Heart left ventricle (tissue), 16 donors: ENCODE measurements around the gene CLSTN2. TPM values are rescaled to one million over a fixed set of nuclear protein-coding genes. Genes with fewer than 3 reads are reported as not detected.

Experiments
- ATAC-seq, 4 donors: fragments of 200-7000 bp; cut with Tn5 transposase; one replicate each; pipeline ENCODE4 v1.9.1; 2020 to 2022; ENCODE audit warnings: moderate library complexity in 4 of 4, mild to moderate bottlenecking in 3 of 4, moderate number of reproducible peaks in 1 of 4
- DNase-seq, 5 donors: peaks; one replicate each; pipeline ENCODE4 v3.0.0-alpha.2; 2020
- H3K27ac ChIP-seq, 12 donors: fragments of 200-600 bp; sonication (generic) in 4 of 12; one replicate each; pipeline versions ENCODE4 v1.5.0 to v1.8.0; 2016 to 2022; ENCODE audit warnings: mild to moderate bottlenecking in 2 of 12
- H3K27me3 ChIP-seq, 9 donors: fragments of 200-600 bp; sonication (generic) in 2 of 9; one replicate each; pipeline versions ENCODE4 v1.5.1 to v1.8.0; 2016 to 2022; ENCODE audit warnings: mild to moderate bottlenecking in 3 of 9
- H3K36me3 ChIP-seq, 9 donors: fragments of 200-600 bp; sonication (generic) in 2 of 9; one replicate each; pipeline versions ENCODE4 v1.5.0 to v1.8.0; 2018 to 2022; ENCODE audit warnings: mild to moderate bottlenecking in 2 of 9
- H3K4me1 ChIP-seq, 12 donors: fragments of 200-600 bp; sonication (generic) in 4 of 12; one replicate each; pipeline versions ENCODE4 v1.5.0 to v1.8.0; 2016 to 2022; ENCODE audit warnings: mild to moderate bottlenecking in 3 of 12
- H3K4me3 ChIP-seq, 12 donors: fragments of 200-600 bp; sonication (generic) in 4 of 12; one replicate each; pipeline versions ENCODE4 v1.5.0 to v1.8.0; 2017 to 2022; ENCODE audit warnings: mild to moderate bottlenecking in 9 of 12, moderate library complexity in 4 of 12
- H3K9me3 ChIP-seq, 12 donors: fragments of 200-600 bp; sonication (generic) in 4 of 12; one replicate each; pipeline versions ENCODE4 v1.5.0 to v1.8.0; 2016 to 2022; ENCODE audit warnings: mild to moderate bottlenecking in 1 of 12
- CTCF ChIP-seq, 12 donors: fragments of 200-600 bp; sonication (generic) in 4 of 12; IDR thresholded peaks; one replicate each; pipeline versions ENCODE4 v1.5.0 to v1.8.0; 2018 to 2022; ENCODE audit warnings: antibody characterized with exemption in 12 of 12, mild to moderate bottlenecking in 5 of 12
- POLR2A ChIP-seq, 2 donors: fragments of 450-650 bp; IDR thresholded peaks; one replicate each; pipeline ENCODE4 v1.6.1; 2017; ENCODE audit warnings: antibody characterized with exemption in 2 of 2, mild to moderate bottlenecking in 2 of 2, moderate library complexity in 2 of 2
- WGBS, 4 donors: extraction: QIAGEN DNeasy Blood & Tissue Kit in 2 of 4; methylation state at CpG; one replicate each; pipeline versions ENCODE4 v1.1.5 to v1.1.7; 2013 to 2018; 5-methylcytosine and 5-hydroxymethylcytosine counted together
- intact Hi-C, 10 donors: fragments of 100-400 bp; cut with DNase I; formaldehyde crosslinking; loops; one replicate each; pipeline versions ENCODE4 v1.11.1 to v1.14.2; 2022
- polyA plus RNA-seq, 2 donors: library from polyadenylated mRNA; stranded (reverse); fragments of 200-250 nt; gene quantifications; one replicate each; pipeline ENCODE4 v1.2.3, GENCODE V29; 2013
- total RNA-seq, 9 donors: library from RNA; depleted of rRNA in 2 of 9; stranded (reverse); fragments of >200 nt in 2 of 9; fragmentation: NEBNext Ultra II Directional in 3 of 9; extraction: Animal tissue kit (Norgen Biotek cat#: 25700) in 3 of 9; gene quantifications; one replicate each; pipeline versions ENCODE4 v1.1.0 to v1.2.4, GENCODE V29; 2016 to 2023
- donor health status: ischemic (EF 13 %, LVEDD 7.1; RV severe dilation, severe dysfunction).
- donor health status: healthy with polysubstance abuse.
- donor health status: DM: no; HTN: yes; CAD: no.
- donor health status: DM: no; HTN: no; CAD: no.
- donor health status: ischemic (EF 25% LVEDD 6.9; RV normal size, moderate dysfunction).
- donor health status: ischemic (EF 25% LVEDD 5.7; RV mildly dilated, moderate dysfunction).
- donor health status: healthy.
- donor health status: DM: yes; HTN: yes; CAD: no.
- donor health status: ischemic (EF 35%, LVEDD 5.7; RV mildly dilated, moderate dysfunction).
- donor health status: nonischemic (EF 11% LVEDD 7.7; RV severe dilation, severe dysfunction).
- donor health status: DM: yes; HTN: yes; CAD: no.
- donor health status: PGD.
- donor health status: ischemic (EF 29% LVEDD 5.4; RV normal size, mild dysfunction).
- donor health status: nonischemic (EF 23%, LVEDD 6.1; RV moderate dilation, normal function).

The CLSTN2 gene
- total and polyA plus RNA-seq, 11 donors: 0.69 to 7.6 (median 3.9) TPM

- intact Hi-C loops: no loop called here
- Histone ChIP-seq H3K27ac (no peak overlapping the region), H3K9me3 (peaks cover 0 to 8% (median 0%) of the 10 kb centered on the region in 12 donors), H3K4me1 (no peaks in the 10 kb centered on the region), H3K4me3 (no peak overlapping the region), H3K36me3 (no peaks in the 10 kb centered on the region), H3K27me3 (no peaks in the 10 kb centered on the region)
- DNase-seq (no peak), ATAC-seq (no peak)
- TF ChIP-seq CTCF (IDR thresholded peaks at IDR 0.05): no peak
- no peak for TF ChIP-seq POLR2A (IDR thresholded peaks at IDR 0.05)
- WGBS, 4 donors: 73 to 91% (median 85%) methylated on average over 1 of the region's 1 CpG
Measured at GRCh38 chr3:140373234-140373633, 438.2 kb downstream of the CLSTN2 start.

- ATAC-seq (no peak), DNase-seq (no peak)
- H3K9me3 ChIP-seq: peaks cover 0 to 8% (median 0%) of the 10 kb centered on the region in 12 donors
- no peaks in the 10 kb centered on the region for H3K36me3 ChIP-seq
- H3K4me1 ChIP-seq: no peaks in the 10 kb centered on the region
- no peaks in the 10 kb centered on the region for H3K27me3 ChIP-seq
- intact Hi-C loops: no loop called here
- no peak for TF ChIP-seq CTCF (IDR thresholded peaks at IDR 0.05)
- TF ChIP-seq POLR2A (IDR thresholded peaks at IDR 0.05): no peak
- 45 to 67% (median 59%) methylated on average over 1 of the region's 1 CpG for WGBS, 4 donors
- H3K4me3 ChIP-seq: no peak overlapping the region
- H3K27ac ChIP-seq: no peak overlapping the region
Measured at GRCh38 chr3:140375002-140375401, 440.0 kb downstream of the CLSTN2 start.

GRCh38 chr3:140376136-140376889 is 441.3 kb downstream of the CLSTN2 start:
- Histone ChIP-seq H3K27me3 (no peaks in the 10 kb centered on the region), H3K27ac (no peak overlapping the region), H3K9me3 (peaks cover 0 to 8% (median 0%) of the 10 kb centered on the region in 12 donors), H3K36me3 (no peaks in the 10 kb centered on the region), H3K4me3 (no peak overlapping the region), H3K4me1 (no peaks in the 10 kb centered on the region)
- TF ChIP-seq CTCF (IDR thresholded peaks at IDR 0.05) (no peak), POLR2A (IDR thresholded peaks at IDR 0.05) (no peak)
- WGBS, 4 donors: 68 to 96% (median 78%) methylated on average over 1 of the region's 1 CpG
- no peak for DNase-seq
- intact Hi-C loops: no loop called here
- ATAC-seq: no peak

- 73 to 90% (median 88%) methylated on average over 1 of the region's 1 CpG for WGBS, 4 donors
- TF ChIP-seq POLR2A (IDR thresholded peaks at IDR 0.05) (no peak), CTCF (IDR thresholded peaks at IDR 0.05) (peak in 2 of 12 donors; percentile 4 to 9)
- Histone ChIP-seq H3K4me3 (no peak overlapping the region), H3K9me3 (peaks cover 0 to 8% (median 0%) of the 10 kb centered on the region in 12 donors), H3K36me3 (no peaks in the 10 kb centered on the region), H3K4me1 (no peaks in the 10 kb centered on the region), H3K27ac (no peak overlapping the region), H3K27me3 (no peaks in the 10 kb centered on the region)
- intact Hi-C loops: no loop called here
- ATAC-seq (no peak), DNase-seq (no peak)
Measured at GRCh38 chr3:140377644-140378043, 442.7 kb downstream of the CLSTN2 start.
